ENCODE data around the gene ZNF367. TPM values are rescaled to one million over a fixed set of nuclear protein-coding genes. Genes with fewer than 3 reads are reported as not detected.
A peak's percentile ranks its signal among the peaks of the same experiment; 100 is the strongest.

ZNF367 gene
- total and polyA plus RNA-seq, 8 donors: 6.1 to 13.7 (median 10.9) TPM

DNA sequence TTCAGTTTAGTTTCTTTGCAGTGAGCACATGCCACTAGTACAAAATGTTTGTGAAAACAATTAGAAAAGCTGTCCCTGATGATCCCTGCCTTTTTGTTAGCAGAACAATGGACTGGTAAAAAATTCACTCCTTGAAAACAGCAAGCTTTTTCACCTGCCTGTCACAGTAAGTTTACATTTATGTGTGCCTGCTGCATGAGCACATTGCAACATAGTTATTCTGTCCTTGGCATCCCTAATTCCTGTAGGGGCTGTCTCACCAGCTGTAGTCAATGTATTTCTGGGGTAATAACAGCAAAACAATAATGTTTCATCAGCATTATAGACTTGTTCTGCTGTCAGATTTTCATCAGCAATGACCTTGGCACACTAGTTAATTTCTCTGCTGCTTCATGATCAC lies 11.6 kb upstream of the ZNF367 start:
- Histone ChIP-seq H3K4me1 (peaks cover 0 to 12% of the 10 kb centered on the region in 2 donors), H3K36me3 (no peaks in the 10 kb centered on the region), H3K27me3 (no peaks in the 10 kb centered on the region), H3K27ac (no peak overlapping the region), H3K4me3 (no peak overlapping the region), H3K9me3 (no peaks in the 10 kb centered on the region)
- TF ChIP-seq CTCF (IDR thresholded peaks at IDR 0.05): no peak
- intact Hi-C loops (cut with DNase I): no loop called here
- DNase-seq (no peak), ATAC-seq (no peak)

GRCh38 chr9:96425500-96426169 lies 7.5 kb upstream of the ZNF367 start:
- Histone ChIP-seq H3K4me1 (peaks cover 4 to 20% of the 10 kb centered on the region in 2 donors), H3K4me3 (no peak overlapping the region), H3K36me3 (no peaks in the 10 kb centered on the region), H3K27me3 (no peaks in the 10 kb centered on the region), H3K27ac (no peak overlapping the region), H3K9me3 (no peaks in the 10 kb centered on the region)
- ATAC-seq: peak; percentile 75
- intact Hi-C loops (cut with DNase I): no loop called here
- no peak for DNase-seq
- TF ChIP-seq CTCF (IDR thresholded peaks at IDR 0.05): no peak

DNA sequence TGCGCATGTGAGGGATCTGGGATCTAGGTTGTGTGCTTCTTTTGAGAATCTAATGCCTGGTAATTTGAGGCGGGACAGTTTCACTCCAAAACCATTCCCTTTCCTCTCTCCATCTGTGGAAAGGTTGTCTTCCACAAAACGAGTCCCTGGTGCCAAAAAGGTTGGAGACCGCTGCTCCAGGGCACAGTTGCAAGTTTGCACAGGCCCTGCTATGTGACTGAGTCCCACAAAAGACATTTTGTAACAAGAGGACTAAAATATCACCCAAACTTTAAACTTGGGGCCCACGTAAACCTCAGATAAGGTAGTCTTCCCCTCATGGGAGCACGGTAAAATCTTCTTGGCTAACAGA lies 5.8 kb upstream of the ZNF367 start:
- no peaks in the 10 kb centered on the region for H3K27me3 ChIP-seq
- ATAC-seq (no peak), DNase-seq (no peak)
- no peak for TF ChIP-seq CTCF (IDR thresholded peaks at IDR 0.05)
- H3K27ac ChIP-seq: no peak overlapping the region
- intact Hi-C loops (cut with DNase I): no loop called here
- H3K9me3 ChIP-seq: no peaks in the 10 kb centered on the region
- no peaks in the 10 kb centered on the region for H3K36me3 ChIP-seq
- H3K4me1 ChIP-seq: peaks cover 15 to 35% of the 10 kb centered on the region in 2 donors
- H3K4me3 ChIP-seq: no peak overlapping the region

GRCh38 chr9:96423322-96423984 lies 5.3 kb upstream of the ZNF367 start:
- TF ChIP-seq CTCF (IDR thresholded peaks at IDR 0.05): no peak
- intact Hi-C loops (cut with DNase I): no loop called here

GRCh38 chr9:96420468-96421219 lies 2.5 kb upstream of the ZNF367 start:
- ATAC-seq: peak; percentile 4
- no peak overlapping the region for H3K4me3 ChIP-seq
- intact Hi-C loops (cut with DNase I): no loop called here

More at GRCh38 chr9:96423322-96423984, 5.3 kb upstream of the ZNF367 start:
- H3K9me3 ChIP-seq: no peaks in the 10 kb centered on the region
- H3K36me3 ChIP-seq: no peaks in the 10 kb centered on the region
- no peak overlapping the region for H3K4me3 ChIP-seq
- ATAC-seq (no peak), DNase-seq (no peak)
- no peak overlapping the region for H3K27ac ChIP-seq
- no peaks in the 10 kb centered on the region for H3K27me3 ChIP-seq
- H3K4me1 ChIP-seq: peaks cover 15 to 35% of the 10 kb centered on the region in 2 donors

More at GRCh38 chr9:96420468-96421219, 2.5 kb upstream of the ZNF367 start:
- Histone ChIP-seq H3K36me3 (no peaks in the 10 kb centered on the region), H3K9me3 (no peaks in the 10 kb centered on the region), H3K27me3 (no peaks in the 10 kb centered on the region), H3K4me1 (peaks cover 22 to 41% of the 10 kb centered on the region in 2 donors), H3K27ac (peak overlapping the region; percentile 99 to 100)
- no peak for DNase-seq
- TF ChIP-seq CTCF (IDR thresholded peaks at IDR 0.05): no peak
